Loucy (cell line): ENCODE data around the gene HSD17B12.

Source experiments
- CTCF ChIP-seq: fragments of 200-600 bp; sonication (generic); conservative IDR thresholded peaks from 2 replicates; pipeline ENCODE4 v1.5.1; 2014; ENCODE audit warnings: mild to moderate bottlenecking, antibody characterized with exemption, low read length
- EZH2phosphoT487 ChIP-seq: fragments of 200-600 bp; IDR thresholded peaks from 2 replicates; pipeline ENCODE4 v1.6.1; 2018; ENCODE audit warnings: antibody characterized with exemption, mild to moderate bottlenecking, moderate library complexity, borderline replicate concordance

- TF ChIP-seq CTCF (no peak), EZH2phosphoT487 (no peak)
Observed at GRCh38 chr11:43676933-43677332, 3.6 kb upstream of the HSD17B12 start.
